ENCODE data around the gene TAF4B.

Gene TAF4B

DNA sequence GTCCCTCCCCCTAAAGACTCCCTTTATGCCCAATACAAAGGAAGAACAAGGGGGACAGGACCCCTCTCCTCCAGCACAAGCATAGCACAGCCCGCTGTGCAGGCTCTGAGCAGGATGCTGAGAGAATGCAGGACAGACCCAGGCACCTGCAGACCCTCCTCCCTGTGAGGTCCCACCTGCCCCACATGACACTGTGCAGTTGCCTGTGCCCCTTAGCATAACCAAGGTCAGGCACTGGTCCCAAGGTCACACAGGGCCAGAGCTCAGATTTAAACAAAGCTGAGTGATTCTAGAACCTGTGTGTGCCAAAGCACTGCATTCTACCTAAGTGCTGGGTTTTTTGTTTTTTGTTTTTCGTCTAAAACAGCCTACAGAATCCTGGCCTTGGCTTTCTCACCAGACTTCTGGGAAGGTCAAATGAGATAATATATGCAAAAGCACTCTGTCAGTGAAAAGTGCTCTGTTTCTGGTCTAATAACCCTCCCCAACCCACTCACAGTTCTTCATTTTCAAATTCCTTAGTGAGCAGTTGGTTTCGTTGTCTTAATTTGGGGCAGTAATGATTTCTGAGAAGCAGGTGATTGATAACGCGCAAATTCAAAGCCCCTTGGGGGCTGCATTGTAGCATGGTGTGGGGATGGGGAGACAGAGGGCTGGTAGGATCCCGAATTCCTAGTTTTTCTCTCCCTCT is 196.4 kb downstream of the TAF4B start:
- ChIA-PET POLR2A (no interaction called here), CTCF (interaction anchor here (1.3 to 4.9 kb wide), 3 partner anchors 9 to 39 kb away, joined by 3 to 25 read pairs (median 5); no protein-coding TSS in a partner anchor)
- TF ChIP-seq, protein P1, sequence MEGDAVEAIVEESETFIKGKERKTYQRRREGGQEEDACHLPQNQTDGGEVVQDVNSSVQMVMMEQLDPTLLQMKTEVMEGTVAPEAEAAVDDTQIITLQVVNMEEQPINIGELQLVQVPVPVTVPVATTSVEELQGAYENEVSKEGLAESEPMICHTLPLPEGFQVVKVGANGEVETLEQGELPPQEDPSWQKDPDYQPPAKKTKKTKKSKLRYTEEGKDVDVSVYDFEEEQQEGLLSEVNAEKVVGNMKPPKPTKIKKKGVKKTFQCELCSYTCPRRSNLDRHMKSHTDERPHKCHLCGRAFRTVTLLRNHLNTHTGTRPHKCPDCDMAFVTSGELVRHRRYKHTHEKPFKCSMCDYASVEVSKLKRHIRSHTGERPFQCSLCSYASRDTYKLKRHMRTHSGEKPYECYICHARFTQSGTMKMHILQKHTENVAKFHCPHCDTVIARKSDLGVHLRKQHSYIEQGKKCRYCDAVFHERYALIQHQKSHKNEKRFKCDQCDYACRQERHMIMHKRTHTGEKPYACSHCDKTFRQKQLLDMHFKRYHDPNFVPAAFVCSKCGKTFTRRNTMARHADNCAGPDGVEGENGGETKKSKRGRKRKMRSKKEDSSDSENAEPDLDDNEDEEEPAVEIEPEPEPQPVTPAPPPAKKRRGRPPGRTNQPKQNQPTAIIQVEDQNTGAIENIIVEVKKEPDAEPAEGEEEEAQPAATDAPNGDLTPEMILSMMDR (IDR thresholded peaks at IDR 0.05; ENCODE audit: control extremely low read depth, extremely low read depth, low read depth, missing control alignments), result no peak
- DNase-seq (ENCODE audit: extremely low spot score), result peak; percentile 60

DNA sequence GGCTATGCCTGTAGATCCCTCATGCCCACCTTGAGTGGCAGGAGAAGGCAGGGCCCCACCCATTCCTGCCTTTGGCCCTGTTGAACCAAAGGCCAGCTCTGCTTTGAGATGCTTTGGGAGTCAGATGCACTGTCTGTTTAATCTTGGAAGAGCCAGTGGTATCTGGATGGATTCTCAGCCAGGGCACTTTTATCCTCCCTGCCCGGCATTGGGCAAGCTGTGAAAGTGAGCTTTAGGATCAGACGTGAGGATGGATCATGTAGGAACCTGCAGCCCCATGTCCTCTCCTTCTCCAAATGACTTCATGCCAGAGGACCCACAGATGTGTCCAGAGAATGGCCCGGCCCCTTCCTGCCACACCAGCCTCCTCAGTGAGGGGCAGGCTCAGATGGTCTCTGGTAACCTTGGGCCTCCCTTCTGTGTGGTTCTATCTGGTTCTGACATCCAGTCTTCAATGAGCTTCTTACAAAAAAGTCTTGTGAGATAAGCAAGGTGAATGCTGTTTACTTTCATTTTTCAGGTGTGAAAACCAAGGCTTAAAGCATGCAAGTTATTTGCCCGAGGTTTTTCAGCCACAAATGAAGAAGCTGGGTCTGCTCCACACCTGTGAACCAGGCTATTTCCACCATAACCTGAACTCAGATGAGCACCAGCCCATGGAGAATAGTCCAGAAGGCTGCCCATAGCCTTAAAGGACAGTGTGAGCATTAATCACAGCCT is 198.3 kb downstream of the TAF4B start:
- DNase-seq (ENCODE audit: extremely low spot score), result no peak
- TF ChIP-seq, protein P1 (IDR thresholded peaks at IDR 0.05; ENCODE audit: control extremely low read depth, extremely low read depth, low read depth, missing control alignments), result no peak
- ChIA-PET POLR2A (no interaction called here), CTCF (interaction anchor here (1.3 to 4.9 kb wide), 6 partner anchors 7 to 56 kb away, joined by 3 to 25 read pairs (median 4); no protein-coding TSS in a partner anchor)

DNA sequence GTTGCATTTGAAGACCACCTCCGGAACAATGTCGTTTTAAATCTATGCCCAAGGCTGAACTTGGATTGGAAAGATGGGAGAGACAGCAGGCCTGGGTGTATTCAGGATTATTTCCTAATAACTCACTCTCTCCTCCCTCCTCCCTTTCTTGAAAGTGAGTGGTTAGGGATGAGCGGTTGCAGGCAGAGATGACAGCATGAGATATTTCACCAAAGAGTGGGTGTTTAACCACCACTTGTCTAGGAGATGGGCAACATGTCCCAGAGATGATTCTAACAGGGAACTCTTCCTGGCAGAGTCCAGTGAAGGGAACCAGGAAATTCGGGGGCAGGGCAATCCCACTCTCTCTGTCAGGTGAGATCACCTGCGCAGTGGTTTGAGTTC is 198.9 kb downstream of the TAF4B start:
- DNase-seq (ENCODE audit: extremely low spot score), result no peak
- TF ChIP-seq, protein P1 (IDR thresholded peaks at IDR 0.05; ENCODE audit: control extremely low read depth, extremely low read depth, low read depth, missing control alignments), result no peak
- POLR2A ChIA-PET, result no interaction called here
- CTCF ChIA-PET, result interaction anchor here (1.8 to 4.9 kb wide), 3 partner anchors 15 to 42 kb away, joined by 3 to 25 read pairs (median 11); no protein-coding TSS in a partner anchor

DNA sequence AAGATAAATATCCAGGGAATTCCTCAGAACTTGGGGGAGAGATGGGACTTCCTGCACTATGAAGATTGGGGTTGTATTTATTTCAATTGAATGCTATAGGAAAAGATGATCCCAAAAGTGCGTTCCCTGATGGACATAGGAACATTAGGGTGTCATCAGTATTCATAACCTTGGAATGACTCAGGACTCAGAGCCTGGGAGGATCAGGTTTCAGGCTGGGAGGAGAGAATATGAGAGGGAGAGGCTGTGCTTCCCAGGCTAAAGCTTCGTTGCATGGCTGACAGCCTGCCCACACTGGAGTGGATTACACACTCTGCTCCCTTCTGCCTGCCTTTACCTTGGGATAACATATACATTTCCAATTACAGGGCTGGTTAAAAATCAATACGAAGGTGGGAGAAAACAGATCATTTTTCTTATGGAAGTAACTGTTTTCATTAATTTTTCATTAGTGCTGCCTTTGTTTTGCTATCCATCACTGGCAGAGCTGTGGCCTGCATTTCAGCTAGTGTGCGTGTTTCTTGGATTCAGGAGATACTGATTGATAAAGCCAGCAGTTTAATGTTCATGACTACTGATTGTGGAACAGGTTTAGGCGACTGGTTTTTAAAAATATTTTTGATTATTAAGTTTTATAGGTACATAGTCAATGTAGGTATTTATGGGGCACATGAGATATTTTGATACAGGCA is 203.4 kb downstream of the TAF4B start:
- ChIA-PET POLR2A (no interaction called here), CTCF (no interaction called here)
- DNase-seq (ENCODE audit: extremely low spot score), result no peak
- TF ChIP-seq, protein P1 (IDR thresholded peaks at IDR 0.05; ENCODE audit: control extremely low read depth, extremely low read depth, low read depth, missing control alignments), result no peak

DNA sequence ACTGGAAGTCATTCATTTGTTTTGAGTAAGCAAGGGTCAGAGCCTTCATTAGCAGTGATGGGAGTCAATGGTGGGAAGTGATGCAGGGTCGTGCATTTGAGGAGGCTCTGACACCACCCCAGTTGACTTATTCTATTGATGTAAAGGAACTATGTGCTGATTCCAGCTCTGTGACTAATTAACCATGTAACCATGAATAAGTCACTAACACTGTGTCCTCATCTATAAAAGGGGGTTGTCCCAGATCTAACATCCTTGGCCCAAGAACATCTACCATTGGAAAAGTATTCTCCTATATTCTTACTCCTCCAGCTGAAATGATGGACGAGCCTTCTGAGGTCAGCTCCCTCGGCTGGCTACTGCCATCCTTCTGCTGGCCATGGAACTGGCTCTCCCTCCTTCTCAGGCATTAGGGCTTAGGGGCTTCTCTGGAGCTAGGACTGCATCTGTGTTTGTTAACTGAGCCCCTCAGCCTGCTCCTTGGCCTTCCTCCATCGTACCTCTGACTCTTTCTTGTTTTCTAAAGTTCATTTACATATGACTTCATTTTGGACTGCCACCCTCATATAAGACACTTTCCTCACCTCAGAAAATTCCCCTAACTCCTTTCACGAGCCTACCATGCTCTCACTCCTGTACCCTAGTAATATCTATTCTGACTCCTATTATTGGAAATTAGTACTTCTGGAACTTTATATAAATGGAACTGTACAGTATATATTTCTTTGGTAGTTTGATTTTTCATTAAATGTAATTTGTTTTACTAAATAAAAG is 206.6 kb downstream of the TAF4B start:
- no peak for DNase-seq (ENCODE audit: extremely low spot score)
- CTCF ChIA-PET, result interaction anchor here (1.2 to 2.2 kb wide), 4 partner anchors 9 to 41 kb away, joined by 3 to 5 read pairs (median 4); no protein-coding TSS in a partner anchor
- TF ChIP-seq, protein P1 (IDR thresholded peaks at IDR 0.05; ENCODE audit: control extremely low read depth, extremely low read depth, low read depth, missing control alignments), result no peak
- POLR2A ChIA-PET, result no interaction called here

DNA sequence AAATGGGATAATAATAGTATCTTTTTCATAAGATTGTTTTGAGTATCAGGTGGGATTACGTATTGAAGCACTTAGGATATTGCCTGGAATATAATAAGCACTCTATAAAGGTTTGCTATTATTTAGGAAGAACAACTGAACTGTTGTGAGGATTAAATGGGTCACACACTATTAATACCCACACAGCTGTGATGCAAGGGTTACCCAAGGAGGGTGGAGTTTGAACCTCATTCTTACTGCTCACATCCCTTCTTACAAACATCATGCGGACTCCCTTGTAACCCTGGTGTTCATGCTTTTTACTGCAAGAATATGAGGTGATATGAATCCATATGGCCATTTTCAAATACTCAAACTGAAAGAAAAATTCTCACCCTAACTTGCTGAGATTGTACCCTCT is 208.6 kb downstream of the TAF4B start:
- no peak for DNase-seq (ENCODE audit: extremely low spot score)
- ChIA-PET CTCF (interaction anchor here (1.0 kb wide), 1 partner anchor 34 kb away, joined by 3 read pairs; no protein-coding TSS in a partner anchor), POLR2A (no interaction called here)
- TF ChIP-seq, protein P1 (IDR thresholded peaks at IDR 0.05; ENCODE audit: control extremely low read depth, extremely low read depth, low read depth, missing control alignments), result no peak

Measured in GM10248 (cell line).